ENCODE data around the gene IL13.

- TF ChIP-seq CTCF (IDR thresholded peaks at IDR 0.05) (no peak), POLR2A (IDR thresholded peaks at IDR 0.05) (no peak)
These were observed 21.2 kb downstream of the IL13 start for GRCh38 chr5:132679166-132679565.
